ENCODE data around the gene DHRSX. TPM values are rescaled to one million over a fixed set of nuclear protein-coding genes. Genes with fewer than 3 reads are reported as not detected.
"Not testable (repeated sequence)": the region's sequence is repeated elsewhere in the genome, so short reads cannot be mapped to it uniquely, and the experiment has no call there.

DHRSX gene
- total RNA-seq, 1 experiment from 2014 or later: 14.0 TPM

- H3K4me1 ChIP-seq (ENCODE audit: low read length): peaks cover 7% of the 10 kb centered on the region
- no peak overlapping the region for H2AFZ ChIP-seq (ENCODE audit: low read length)
- no peak overlapping the region for H3K27ac ChIP-seq (ENCODE audit: low read length)
- no peak overlapping the region for H3K4me2 ChIP-seq (ENCODE audit: low read depth, low read length, poor library complexity, severe bottlenecking)
- H3K9ac ChIP-seq (ENCODE audit: low read length): no peak overlapping the region
- H3K9me3 ChIP-seq (ENCODE audit: low read length): no peaks in the 10 kb centered on the region
- H3K4me3 ChIP-seq (ENCODE audit: low read length): no peak overlapping the region
- H4K20me1 ChIP-seq (ENCODE audit: insufficient read depth, low read depth, low read length): 0 out of 2 replicates have a peak, but pooled peaks cover 2% of the 10 kb centered on the region
- no peaks in the 10 kb centered on the region for H3K9me2 ChIP-seq (replicated peaks; ENCODE audit: insufficient read depth, low read length)
- H3K36me3 ChIP-seq (ENCODE audit: insufficient read depth, low read length): no peaks in the 10 kb centered on the region
- no peak for DNase-seq
- H3K27me3 ChIP-seq (ENCODE audit: low read length): no peaks in the 10 kb centered on the region
- peaks cover 11% of the 10 kb centered on the region for H3K79me2 ChIP-seq (ENCODE audit: low read length)
Measured at GRCh38 chrX:2487366-2487765, 13.4 kb downstream of the DHRSX start.

- no peak overlapping the region for H3K4me3 ChIP-seq (ENCODE audit: low read length)
- no peak for DNase-seq
- no peaks in the 10 kb centered on the region; the same call in 1 of the 2 replicates for H3K4me1 ChIP-seq (ENCODE audit: low read length)
- H3K9me2 ChIP-seq (replicated peaks; ENCODE audit: insufficient read depth, low read length): no peaks in the 10 kb centered on the region
- H3K79me2 ChIP-seq (ENCODE audit: low read length): peaks cover 3% of the 10 kb centered on the region
- H3K4me2 ChIP-seq (ENCODE audit: low read depth, low read length, poor library complexity, severe bottlenecking): no peak overlapping the region
- H3K27ac ChIP-seq (ENCODE audit: low read length): no peak overlapping the region
- no peak overlapping the region for H3K9ac ChIP-seq (ENCODE audit: low read length)
- no peaks in the 10 kb centered on the region for H3K36me3 ChIP-seq (ENCODE audit: insufficient read depth, low read length)
- no peaks in the 10 kb centered on the region for H3K27me3 ChIP-seq (ENCODE audit: low read length)
- no peaks in the 10 kb centered on the region for H3K9me3 ChIP-seq (ENCODE audit: low read length)
- no peaks in the 10 kb centered on the region for H4K20me1 ChIP-seq (ENCODE audit: insufficient read depth, low read depth, low read length)
- H2AFZ ChIP-seq (ENCODE audit: low read length): no peak overlapping the region
Measured at GRCh38 chrX:2486476-2487133, 14.2 kb downstream of the DHRSX start.

GRCh38 chrX:2485789-2486345, 14.9 kb downstream of the DHRSX start:
- H3K36me3 ChIP-seq (ENCODE audit: insufficient read depth, low read length): no peaks in the 10 kb centered on the region
- no peaks in the 10 kb centered on the region for H3K4me1 ChIP-seq (ENCODE audit: low read length)
- H3K9me3 ChIP-seq (ENCODE audit: low read length): no peaks in the 10 kb centered on the region
- H4K20me1 ChIP-seq (ENCODE audit: insufficient read depth, low read depth, low read length): no peaks in the 10 kb centered on the region
- no peaks in the 10 kb centered on the region for H3K79me2 ChIP-seq (ENCODE audit: low read length)
- H3K9ac ChIP-seq (ENCODE audit: low read length): no peak overlapping the region
- DNase-seq: no peak
- H3K27ac ChIP-seq (ENCODE audit: low read length): no peak overlapping the region
- no peaks in the 10 kb centered on the region for H3K27me3 ChIP-seq (ENCODE audit: low read length)
- no peak overlapping the region for H3K4me2 ChIP-seq (ENCODE audit: low read depth, low read length, poor library complexity, severe bottlenecking)
- no peak overlapping the region for H3K4me3 ChIP-seq (ENCODE audit: low read length)
- H3K9me2 ChIP-seq (replicated peaks; ENCODE audit: insufficient read depth, low read length): no peaks in the 10 kb centered on the region
- H2AFZ ChIP-seq (ENCODE audit: low read length): no peak overlapping the region

GRCh38 chrX:2484721-2485648, 15.8 kb downstream of the DHRSX start:
- Histone ChIP-seq H3K9me3 (ENCODE audit: low read length) (no peaks in the 10 kb centered on the region), H3K36me3 (ENCODE audit: insufficient read depth, low read length) (no peaks in the 10 kb centered on the region), H3K79me2 (ENCODE audit: low read length) (peaks cover 2% of the 10 kb centered on the region; the same call in 1 of the 2 replicates), H3K27ac (ENCODE audit: low read length) (no peak overlapping the region), H2AFZ (ENCODE audit: low read length) (no peak overlapping the region), H3K4me3 (ENCODE audit: low read length) (no peak overlapping the region), H4K20me1 (ENCODE audit: insufficient read depth, low read depth, low read length) (no peaks in the 10 kb centered on the region), H3K9ac (ENCODE audit: low read length) (no peak overlapping the region), H3K9me2 (replicated peaks; ENCODE audit: insufficient read depth, low read length) (no peaks in the 10 kb centered on the region), H3K4me2 (ENCODE audit: low read depth, low read length, poor library complexity, severe bottlenecking) (no peak overlapping the region), H3K4me1 (ENCODE audit: low read length) (no peaks in the 10 kb centered on the region), H3K27me3 (ENCODE audit: low read length) (no peaks in the 10 kb centered on the region)
- DNase-seq: no peak

- H3K27me3 ChIP-seq (ENCODE audit: low read length): no peaks in the 10 kb centered on the region
- H3K9ac ChIP-seq (ENCODE audit: low read length): no peak overlapping the region
- H3K4me3 ChIP-seq (ENCODE audit: low read length): no peak overlapping the region
- no peaks in the 10 kb centered on the region for H3K36me3 ChIP-seq (ENCODE audit: insufficient read depth, low read length)
- H3K27ac ChIP-seq (ENCODE audit: low read length): no peak overlapping the region
- H2AFZ ChIP-seq (ENCODE audit: low read length): no peak overlapping the region
- DNase-seq: no peak
- no peaks in the 10 kb centered on the region for H3K4me1 ChIP-seq (ENCODE audit: low read length)
- H3K4me2 ChIP-seq (ENCODE audit: low read depth, low read length, poor library complexity, severe bottlenecking): no peak overlapping the region
- H3K79me2 ChIP-seq (ENCODE audit: low read length): peaks cover 9% of the 10 kb centered on the region; the same call in 1 of the 2 replicates
- H3K9me2 ChIP-seq (replicated peaks; ENCODE audit: insufficient read depth, low read length): no peaks in the 10 kb centered on the region
- H3K9me3 ChIP-seq (ENCODE audit: low read length): no peaks in the 10 kb centered on the region
- no peaks in the 10 kb centered on the region for H4K20me1 ChIP-seq (ENCODE audit: insufficient read depth, low read depth, low read length)
Measured at GRCh38 chrX:2484256-2484655, 16.5 kb downstream of the DHRSX start.

- Histone ChIP-seq H4K20me1 (ENCODE audit: insufficient read depth, low read depth, low read length) (no peaks in the 10 kb centered on the region), H3K4me2 (ENCODE audit: low read depth, low read length, poor library complexity, severe bottlenecking) (no peak overlapping the region), H2AFZ (ENCODE audit: low read length) (no peak overlapping the region), H3K27ac (ENCODE audit: low read length) (no peak overlapping the region), H3K9me2 (replicated peaks; ENCODE audit: insufficient read depth, low read length) (no peaks in the 10 kb centered on the region), H3K4me1 (ENCODE audit: low read length) (no peaks in the 10 kb centered on the region), H3K9me3 (ENCODE audit: low read length) (no peaks in the 10 kb centered on the region), H3K27me3 (ENCODE audit: low read length) (no peaks in the 10 kb centered on the region), H3K9ac (ENCODE audit: low read length) (no peak overlapping the region), H3K79me2 (ENCODE audit: low read length) (peaks cover 13% of the 10 kb centered on the region), H3K36me3 (ENCODE audit: insufficient read depth, low read length) (no peaks in the 10 kb centered on the region), H3K4me3 (ENCODE audit: low read length) (no peak overlapping the region)
- DNase-seq: no peak
Measured at GRCh38 chrX:2483398-2484060, 17.2 kb downstream of the DHRSX start.

GRCh38 chrX:2481597-2481996, 19.2 kb downstream of the DHRSX start:
- not testable (repeated sequence) for H3K27ac ChIP-seq (ENCODE audit: low read length); H3K27me3 ChIP-seq (ENCODE audit: low read length); H4K20me1 ChIP-seq (ENCODE audit: insufficient read depth, low read depth, low read length); H3K4me3 ChIP-seq (ENCODE audit: low read length); H3K4me1 ChIP-seq (ENCODE audit: low read length); H3K36me3 ChIP-seq (ENCODE audit: insufficient read depth, low read length); DNase-seq; H2AFZ ChIP-seq (ENCODE audit: low read length); H3K4me2 ChIP-seq (ENCODE audit: low read depth, low read length, poor library complexity, severe bottlenecking); H3K9me3 ChIP-seq (ENCODE audit: low read length); H3K9ac ChIP-seq (ENCODE audit: low read length); H3K9me2 ChIP-seq (replicated peaks; ENCODE audit: insufficient read depth, low read length)
- peaks cover 16% of the 10 kb centered on the region for H3K79me2 ChIP-seq (ENCODE audit: low read length)

GRCh38 chrX:2479982-2480381, 20.8 kb downstream of the DHRSX start:
- H3K4me2 ChIP-seq (ENCODE audit: low read depth, low read length, poor library complexity, severe bottlenecking); H3K27me3 ChIP-seq (ENCODE audit: low read length); H3K4me3 ChIP-seq (ENCODE audit: low read length); H3K36me3 ChIP-seq (ENCODE audit: insufficient read depth, low read length); H2AFZ ChIP-seq (ENCODE audit: low read length); H3K9me2 ChIP-seq (replicated peaks; ENCODE audit: insufficient read depth, low read length); H4K20me1 ChIP-seq (ENCODE audit: insufficient read depth, low read depth, low read length); DNase-seq; H3K27ac ChIP-seq (ENCODE audit: low read length); H3K4me1 ChIP-seq (ENCODE audit: low read length); H3K9ac ChIP-seq (ENCODE audit: low read length); H3K9me3 ChIP-seq (ENCODE audit: low read length): not testable (repeated sequence)
- H3K79me2 ChIP-seq (ENCODE audit: low read length): peaks cover 18% of the 10 kb centered on the region
